C4-2B (cell line): ENCODE results near the gene CPN2.

Experiments
- H3K27ac ChIP-seq: fragments of 450-650 bp; 2 replicates; pipeline ENCODE4 v1.5.1; 2017
- CTCF ChIP-seq: fragments of 450-650 bp; conservative IDR thresholded peaks from 2 replicates; pipeline ENCODE4 v1.5.1; 2017; ENCODE audit warnings: mild to moderate bottlenecking
- ZFX ChIP-seq: fragments of 450-650 bp; IDR thresholded peaks from 2 replicates; pipeline ENCODE4 v1.6.1; 2017

Gene CPN2

GRCh38 chr3:194386648-194387047 lies 35.5 kb upstream of the CPN2 start:
- H3K27ac ChIP-seq: no peak overlapping the region
- no peak for TF ChIP-seq CTCF
- TF ChIP-seq ZFX: no peak

GRCh38 chr3:194386066-194386465 lies 34.9 kb upstream of the CPN2 start:
- TF ChIP-seq ZFX: no peak
- no peak for TF ChIP-seq CTCF
- H3K27ac ChIP-seq: no peak overlapping the region

- TF ChIP-seq CTCF (no peak), ZFX (no peak)
- H3K27ac ChIP-seq: no peak overlapping the region
Observed at GRCh38 chr3:194384569-194385001, 33.5 kb upstream of the CPN2 start.

GRCh38 chr3:194384156-194384555 lies 33.0 kb upstream of the CPN2 start:
- H3K27ac ChIP-seq: no peak overlapping the region
- no peak for TF ChIP-seq CTCF

GRCh38 chr3:194383276-194383940 lies 32.3 kb upstream of the CPN2 start:
- no peak for TF ChIP-seq ZFX
- TF ChIP-seq CTCF: no peak
- H3K27ac ChIP-seq: no peak overlapping the region

DNA sequence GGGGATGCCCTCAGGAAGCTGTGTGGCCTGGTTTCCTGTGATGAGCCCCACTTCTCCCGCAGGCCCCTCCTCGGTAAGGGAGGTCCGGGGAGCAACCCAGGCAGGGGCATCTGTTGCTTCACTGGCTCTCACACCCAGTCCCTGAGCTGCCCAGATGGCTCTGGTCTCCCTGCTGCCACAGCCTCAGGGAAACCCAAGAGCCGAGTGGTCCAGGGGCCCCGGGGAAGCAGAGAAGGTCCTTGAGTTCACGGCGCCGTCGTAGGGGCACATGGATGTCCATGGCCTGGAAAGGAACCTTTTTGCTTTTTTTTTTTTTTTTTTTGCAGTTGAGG lies 31.7 kb upstream of the CPN2 start:
- H3K27ac ChIP-seq: no peak overlapping the region
- no peak for TF ChIP-seq CTCF
- TF ChIP-seq ZFX: no peak

GRCh38 chr3:194382196-194382891 lies 31.2 kb upstream of the CPN2 start:
- TF ChIP-seq ZFX (no peak), CTCF (no peak)

More at GRCh38 chr3:194382196-194382891, 31.2 kb upstream of the CPN2 start:
- no peak overlapping the region for H3K27ac ChIP-seq
